OCI-LY1 (cell line): Measurements from ENCODE around the gene SAFB.
"Not testable (repeated sequence)": the region's sequence is repeated elsewhere in the genome, so short reads cannot be mapped to it uniquely, and the experiment has no call there.

Experiments used
- H2AFZ ChIP-seq: fragments of 200-600 bp; sonication (generic), shearing (Covaris generic); 2 replicates; pipeline ENCODE4 v1.6.0; 2014; ENCODE audit warnings: antibody characterized with exemption, mild to moderate bottlenecking, low read length
- H3F3A ChIP-seq: fragments of 200-600 bp; sonication (generic), shearing (Covaris generic); 2 replicates; pipeline ENCODE4 v1.6.0; 2014; ENCODE audit warnings: mild to moderate bottlenecking, antibody characterized with exemption, low read length, moderate library complexity; ENCODE audit not compliant: insufficient read depth
- H3K27ac ChIP-seq: fragments of 200-600 bp; sonication (generic); 2 replicates; pipeline ENCODE4 v1.5.1; 2014; ENCODE audit warnings: low read length, mixed run types, mild to moderate bottlenecking, low read depth; ENCODE audit not compliant: poor library complexity, severe bottlenecking
- H3K27me3 ChIP-seq: fragments of 200-600 bp; sonication (generic); 2 replicates; pipeline ENCODE4 v1.6.0; 2014; ENCODE audit warnings: antibody characterized with exemption, mild to moderate bottlenecking, low read length, moderate library complexity; ENCODE audit not compliant: insufficient read depth
- H3K36me3 ChIP-seq: fragments of 200-600 bp; sonication (generic); 2 replicates; pipeline ENCODE4 v1.6.1; 2014; ENCODE audit warnings: mild to moderate bottlenecking, antibody characterized with exemption, low read length, moderate library complexity, mixed read lengths; ENCODE audit not compliant: insufficient read depth
- H3K4me1 ChIP-seq: fragments of 200-600 bp; sonication (generic); 2 replicates; pipeline ENCODE4 v1.5.1; 2014; ENCODE audit warnings: mild to moderate bottlenecking, low read length, moderate library complexity; ENCODE audit not compliant: insufficient read depth, severe bottlenecking
- H3K4me2 ChIP-seq: fragments of 200-600 bp; sonication (generic), shearing (Covaris generic); 2 replicates; pipeline ENCODE4 v1.6.1; 2014; ENCODE audit warnings: low read length
- H3K4me3 ChIP-seq: fragments of 200-600 bp; sonication (generic); 2 replicates; pipeline ENCODE4 v1.5.1; 2014; ENCODE audit warnings: low read length, low read depth, mild to moderate bottlenecking, mixed read lengths; ENCODE audit not compliant: poor library complexity, severe bottlenecking
- H3K79me2 ChIP-seq: fragments of 200-600 bp; shearing (Covaris generic); 2 replicates; pipeline ENCODE4 v1.6.1; 2016; ENCODE audit warnings: mixed run types, low read length, mixed read lengths; ENCODE audit not compliant: insufficient read depth
- H3K9ac ChIP-seq: fragments of 200-600 bp; sonication (generic), shearing (Covaris generic); 2 replicates; pipeline ENCODE4 v1.6.1; 2014; ENCODE audit warnings: mild to moderate bottlenecking, low read length, mixed read lengths
- H3K9me2 ChIP-seq: fragments of 200-600 bp; sonication (generic), shearing (Covaris generic); 2 replicates; pipeline ENCODE4 v1.6.1; 2014; ENCODE audit warnings: low read depth, mild to moderate bottlenecking, low read length, mixed read lengths
- H3K9me3 ChIP-seq: fragments of 200-600 bp; shearing (Covaris generic); 2 replicates; pipeline ENCODE4 v1.6.1; 2014; ENCODE audit warnings: low read length, mixed read lengths
- H4K20me1 ChIP-seq: fragments of 200-600 bp; sonication (generic), shearing (Covaris generic); 2 replicates; pipeline ENCODE4 v1.6.0; 2016; ENCODE audit warnings: mild to moderate bottlenecking, low read length; ENCODE audit not compliant: insufficient read depth
- EZH2 ChIP-seq: fragments of 200-600 bp; sonication (generic), shearing (Covaris generic); IDR thresholded peaks from 2 replicates; pipeline ENCODE4 v1.8.0; 2017; ENCODE audit warnings: borderline replicate concordance, mixed run types, mild to moderate bottlenecking, antibody characterized with exemption, low read length, moderate library complexity, mixed read lengths
- TF ChIP-seq, protein P1 (sequence below): fragments of 200-600 bp; sonication (generic), shearing (Covaris generic); IDR thresholded peaks from 2 replicates; pipeline ENCODE4 v1.5.1; 2017; ENCODE audit warnings: mild to moderate bottlenecking, antibody characterized with exemption, low read length, moderate library complexity, mixed read lengths

Gene SAFB

GRCh38 chr19:5687360-5688198, 64.7 kb downstream of the SAFB start:
- Histone ChIP-seq H3K36me3 (peaks cover 23% of the 10 kb centered on the region), H3K27me3 (no peaks in the 10 kb centered on the region), H4K20me1 (no peaks in the 10 kb centered on the region), H3K4me2 (0 out of 2 replicates have a peak overlapping the region, but pooled peaks have one; percentile 25), H3K27ac (no peak overlapping the region), H3K4me3 (peak overlapping the region; percentile 67), H3K9ac (no peak overlapping the region), H3K9me2 (no peaks in the 10 kb centered on the region), H3K4me1 (peaks cover 18% of the 10 kb centered on the region), H3F3A (peaks cover 4% of the 10 kb centered on the region; the same call in 1 of the 2 replicates), H3K79me2 (peaks cover 24% of the 10 kb centered on the region), H2AFZ (no peak overlapping the region), H3K9me3 (no peaks in the 10 kb centered on the region)
- TF ChIP-seq EZH2 = no peak
- TF ChIP-seq, protein P1, sequence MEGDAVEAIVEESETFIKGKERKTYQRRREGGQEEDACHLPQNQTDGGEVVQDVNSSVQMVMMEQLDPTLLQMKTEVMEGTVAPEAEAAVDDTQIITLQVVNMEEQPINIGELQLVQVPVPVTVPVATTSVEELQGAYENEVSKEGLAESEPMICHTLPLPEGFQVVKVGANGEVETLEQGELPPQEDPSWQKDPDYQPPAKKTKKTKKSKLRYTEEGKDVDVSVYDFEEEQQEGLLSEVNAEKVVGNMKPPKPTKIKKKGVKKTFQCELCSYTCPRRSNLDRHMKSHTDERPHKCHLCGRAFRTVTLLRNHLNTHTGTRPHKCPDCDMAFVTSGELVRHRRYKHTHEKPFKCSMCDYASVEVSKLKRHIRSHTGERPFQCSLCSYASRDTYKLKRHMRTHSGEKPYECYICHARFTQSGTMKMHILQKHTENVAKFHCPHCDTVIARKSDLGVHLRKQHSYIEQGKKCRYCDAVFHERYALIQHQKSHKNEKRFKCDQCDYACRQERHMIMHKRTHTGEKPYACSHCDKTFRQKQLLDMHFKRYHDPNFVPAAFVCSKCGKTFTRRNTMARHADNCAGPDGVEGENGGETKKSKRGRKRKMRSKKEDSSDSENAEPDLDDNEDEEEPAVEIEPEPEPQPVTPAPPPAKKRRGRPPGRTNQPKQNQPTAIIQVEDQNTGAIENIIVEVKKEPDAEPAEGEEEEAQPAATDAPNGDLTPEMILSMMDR = no peak; the same call in 1 of the 2 replicates

GRCh38 chr19:5688262-5688881, 65.5 kb downstream of the SAFB start:
- not testable (repeated sequence) for H3K4me2 ChIP-seq, H3K9ac ChIP-seq, H3K27ac ChIP-seq, H3F3A ChIP-seq, H3K27me3 ChIP-seq, H3K9me3 ChIP-seq, H2AFZ ChIP-seq, H4K20me1 ChIP-seq, H3K9me2 ChIP-seq, H3K4me3 ChIP-seq
- Histone ChIP-seq H3K79me2 (peaks cover 32% of the 10 kb centered on the region), H3K4me1 (peaks cover 26% of the 10 kb centered on the region), H3K36me3 (peaks cover 31% of the 10 kb centered on the region)

GRCh38 chr19:5690125-5690954, 67.5 kb downstream of the SAFB start, which contains the start of gene RPL36:
Gene RPL36 (plus strand): TSS chr19:5690295. CDS start chr19:5690508, 213 bp downstream.
- Histone ChIP-seq H3K4me2 (peak within 1 kb of the TSS; percentile 68), H3K9me3 (no peaks in the 10 kb centered on the region), H3K4me3 (peak within 1 kb of the TSS; percentile 99), H4K20me1 (no peaks in the 10 kb centered on the region), H3K27ac (peak within 1 kb of the TSS; percentile 82), H3K36me3 (peaks cover 50% of the 10 kb centered on the region), H2AFZ (no peak within 1 kb of the TSS), H3F3A (peaks cover 4% of the 10 kb centered on the region; the same call in 1 of the 2 replicates), H3K27me3 (no peaks in the 10 kb centered on the region), H3K9ac (peak within 1 kb of the TSS; percentile 99), H3K9me2 (no peaks in the 10 kb centered on the region), H3K4me1 (peaks cover 38% of the 10 kb centered on the region), H3K79me2 (peaks cover 32% of the 10 kb centered on the region)
- TF ChIP-seq, protein P1 = peak; percentile 87
- no peak for TF ChIP-seq EZH2
